GM19238 (cell line): ENCODE results near the gene CLEC4C.
"Not testable (repeated sequence)": the region's sequence is repeated elsewhere in the genome, so short reads cannot be mapped to it uniquely, and the experiment has no call there.

Experiments
- DNase-seq: peaks from one replicate; pipeline ENCODE4 v3.0.0; 2011; ENCODE audit warnings: low spot score; ENCODE audit not compliant: insufficient read length

CLEC4C gene, protein sequence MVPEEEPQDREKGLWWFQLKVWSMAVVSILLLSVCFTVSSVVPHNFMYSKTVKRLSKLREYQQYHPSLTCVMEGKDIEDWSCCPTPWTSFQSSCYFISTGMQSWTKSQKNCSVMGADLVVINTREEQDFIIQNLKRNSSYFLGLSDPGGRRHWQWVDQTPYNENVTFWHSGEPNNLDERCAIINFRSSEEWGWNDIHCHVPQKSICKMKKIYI

DNA sequence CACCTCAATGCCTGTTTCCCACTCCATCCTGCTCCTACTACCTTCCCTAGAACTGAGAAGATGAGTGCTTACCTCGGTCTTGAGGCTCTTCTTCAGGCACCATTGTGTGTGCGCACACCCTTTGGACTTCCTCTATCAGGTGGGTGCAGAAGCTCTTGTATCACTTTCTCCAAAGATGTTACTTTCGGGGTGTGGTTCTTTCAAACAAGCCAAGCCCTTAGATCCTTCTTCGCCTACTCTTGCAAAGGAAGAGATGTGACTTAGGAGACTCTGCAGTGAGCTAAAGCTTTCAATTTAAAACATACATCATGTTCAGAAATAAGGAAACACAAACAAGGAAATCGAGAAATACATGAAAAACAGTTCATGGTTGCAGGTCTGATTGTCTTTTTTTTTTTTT is at the start of gene CLEC4C:
CLEC4C (minus strand) TSS at position 130 of the 400 bp plus-strand sequence; CDS start at position 103, 27 bp downstream.
- DNase-seq: peak; percentile 7

DNA sequence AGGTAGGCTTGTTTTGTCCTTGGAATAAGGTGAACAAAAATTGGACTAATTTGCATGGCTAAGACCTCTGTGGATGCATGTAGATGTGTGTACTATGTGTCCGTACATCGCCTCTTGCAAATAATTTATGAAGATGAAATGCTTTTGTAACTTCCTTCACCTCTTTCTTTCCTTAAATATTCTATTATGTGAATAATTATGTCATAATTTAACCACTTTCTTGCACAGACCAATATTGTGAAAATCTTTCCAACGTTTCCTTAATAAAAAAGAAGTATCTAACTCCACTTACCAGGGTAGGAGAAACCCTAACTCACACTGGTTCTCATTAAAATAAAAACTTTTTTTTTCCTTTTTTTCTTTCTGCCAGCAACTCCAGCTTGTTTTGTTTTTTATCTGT is 46.0 kb upstream of the CLEC4C start:
- DNase-seq: no peak

DNA sequence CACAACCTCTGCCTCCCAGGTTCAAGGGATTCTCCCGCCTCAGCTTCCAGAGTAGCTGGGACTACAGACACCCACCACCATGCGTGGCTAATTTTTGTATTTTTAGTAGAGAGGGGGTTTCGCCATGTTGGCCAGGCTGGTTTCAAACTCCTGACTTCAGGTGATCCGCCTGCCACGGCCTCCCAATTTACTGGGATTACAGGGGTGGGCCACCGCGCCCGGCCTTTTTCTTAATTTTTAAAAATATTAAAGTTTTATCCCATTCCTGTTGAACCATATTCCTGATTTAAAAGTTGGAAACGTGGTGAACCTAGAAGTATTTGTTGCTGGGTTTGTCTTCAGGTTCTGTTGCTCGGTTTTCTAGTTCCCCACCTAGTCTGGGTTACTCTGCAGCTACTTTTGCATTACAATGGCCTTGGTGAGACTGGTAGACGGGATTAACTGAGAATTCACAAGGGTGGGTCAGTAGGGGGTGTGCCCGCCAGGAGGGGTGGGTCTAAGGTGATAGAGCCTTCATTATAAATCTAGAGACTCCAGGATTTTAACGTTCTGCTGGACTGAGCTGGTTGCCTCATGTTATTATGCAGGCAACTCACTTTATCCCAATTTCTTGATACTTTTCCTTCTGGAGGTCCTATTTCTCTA is 41.8 kb upstream of the CLEC4C start, which contains the start of gene NANOG:
NANOG (plus strand) TSS at position 519 of the 645 bp plus-strand sequence. CDS start 213 bp downstream, outside the sequence.
- DNase-seq: not testable (repeated sequence)

DNA sequence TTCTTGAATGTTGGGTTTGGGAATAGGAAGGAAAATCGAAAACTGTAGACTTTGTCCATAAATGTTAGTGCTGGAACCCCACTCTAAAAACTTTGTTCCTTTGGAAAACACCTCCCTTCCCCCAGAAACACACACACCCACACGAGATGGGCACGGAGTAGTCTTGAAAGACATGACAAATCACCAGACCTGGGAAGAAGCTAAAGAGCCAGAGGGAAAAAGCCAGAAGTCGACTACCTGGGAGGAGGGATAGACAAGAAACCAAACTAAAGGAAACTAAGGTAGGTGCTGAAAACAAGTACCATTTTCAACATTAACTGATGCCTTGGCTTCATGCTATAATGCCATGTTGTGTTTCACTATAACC is 41.1 kb upstream of the CLEC4C start:
- DNase-seq: no peak

DNA sequence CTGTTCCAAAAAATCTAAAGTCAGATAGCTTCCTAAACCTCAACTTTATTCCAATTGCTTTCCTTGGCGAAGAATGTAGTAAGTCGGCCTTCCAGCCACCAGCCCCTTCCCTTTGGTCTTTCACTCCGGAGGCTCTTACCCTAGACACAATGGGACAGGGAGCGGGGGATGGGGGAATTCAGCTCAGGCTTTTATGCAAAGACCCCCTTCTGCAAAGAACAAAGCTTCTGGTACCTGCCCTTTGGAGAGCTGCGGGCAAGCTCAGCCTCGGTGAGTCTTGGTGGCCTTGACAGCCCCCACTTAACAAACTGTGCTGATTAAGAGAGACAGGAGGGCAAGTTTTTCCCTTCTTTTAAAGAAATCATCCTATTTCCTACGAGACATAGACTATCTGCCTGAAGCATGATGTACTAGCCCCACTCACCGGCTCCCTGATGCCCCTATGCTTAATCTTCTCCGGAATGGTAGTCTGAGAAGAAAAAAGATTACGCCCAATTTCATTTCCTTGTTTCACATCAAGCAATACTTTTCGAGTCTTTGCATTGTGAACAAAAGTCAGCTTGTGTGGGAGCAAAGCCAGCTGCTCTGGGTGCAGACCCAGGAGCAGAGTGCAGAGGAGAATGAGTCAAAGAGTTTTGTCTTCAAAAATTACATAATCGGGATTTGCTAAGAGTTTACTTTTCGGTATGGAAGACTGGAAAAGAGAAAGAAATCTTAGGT is 40.6 kb upstream of the CLEC4C start:
- no peak for DNase-seq

DNA sequence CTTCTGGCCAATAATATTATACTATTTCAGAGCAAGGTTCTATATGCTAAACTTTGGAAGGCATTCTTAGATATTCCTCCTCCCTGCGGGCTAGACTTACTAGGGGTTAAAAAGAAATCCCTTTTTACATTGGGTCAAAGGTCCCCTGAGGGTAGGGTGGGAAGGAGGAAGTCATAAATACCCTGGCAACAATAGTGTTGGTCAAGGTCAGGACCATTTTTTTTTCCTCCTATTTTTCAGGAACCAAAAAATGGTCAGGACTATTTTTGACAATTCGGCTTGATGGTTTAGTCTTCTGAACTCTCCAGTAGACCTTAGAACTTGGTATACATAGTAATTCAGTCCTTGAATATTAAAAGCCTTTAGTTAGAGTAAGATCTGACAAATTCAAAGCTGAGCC is 37.5 kb upstream of the CLEC4C start:
- DNase-seq: no peak

DNA sequence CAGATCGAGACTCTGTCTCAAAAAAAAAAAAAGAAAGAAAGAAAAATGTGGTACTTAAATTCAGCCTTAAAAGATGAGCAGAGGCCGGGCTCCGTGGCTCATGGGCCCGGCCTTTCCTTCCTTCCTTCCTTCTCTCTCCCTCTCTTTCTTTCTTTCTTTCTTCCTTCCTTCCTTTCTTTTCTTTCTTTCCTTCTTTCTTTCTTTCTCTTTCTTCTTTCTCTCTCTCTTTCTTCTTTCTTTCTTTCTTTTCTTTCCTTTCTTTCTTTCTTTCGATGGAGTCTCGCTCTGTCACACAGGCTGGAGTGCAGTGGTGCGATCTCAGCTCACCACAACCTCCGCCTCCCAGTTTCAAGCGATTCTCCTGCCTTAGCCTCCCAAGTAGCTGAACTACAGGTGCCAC is 36.3 kb upstream of the CLEC4C start:
- not testable (repeated sequence) for DNase-seq

DNA sequence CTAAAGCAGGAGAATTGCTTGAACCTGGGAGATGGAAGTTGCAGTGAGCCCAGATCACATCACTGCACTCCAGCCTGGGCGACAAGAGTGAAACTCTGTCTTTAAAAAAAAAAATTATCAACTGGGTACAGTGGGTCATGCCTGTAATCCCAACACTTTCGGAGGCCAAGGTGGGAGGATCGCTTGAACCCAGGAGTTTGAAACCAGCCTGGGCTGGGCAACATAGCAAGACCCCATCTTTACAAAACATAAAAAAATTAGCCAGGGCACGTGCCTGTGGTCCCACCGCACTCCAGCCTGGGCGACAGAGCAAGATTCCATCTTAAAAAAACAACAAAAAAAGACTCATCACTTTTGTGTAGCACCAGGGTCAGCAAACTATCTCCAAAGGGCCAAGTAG is 34.9 kb upstream of the CLEC4C start:
- no peak for DNase-seq

DNA sequence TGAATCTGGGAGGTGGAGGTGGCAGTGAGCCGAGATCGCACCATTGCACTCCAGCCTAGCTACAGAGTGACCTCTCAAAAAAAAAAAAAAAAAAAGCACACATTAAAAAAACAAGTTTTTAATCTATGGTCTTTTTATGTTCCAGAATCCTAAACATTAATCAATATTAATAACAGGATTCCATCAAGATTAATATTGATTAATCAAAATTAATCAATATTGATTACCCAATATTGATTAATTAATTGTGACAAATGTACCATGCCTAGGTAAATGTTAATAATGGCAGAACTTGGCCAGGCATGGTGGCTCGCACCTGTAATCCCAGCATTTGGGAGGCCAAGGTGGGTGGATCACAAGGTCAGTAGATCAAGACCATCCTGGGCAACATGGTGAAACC is 34.1 kb upstream of the CLEC4C start:
- no peak for DNase-seq

DNA sequence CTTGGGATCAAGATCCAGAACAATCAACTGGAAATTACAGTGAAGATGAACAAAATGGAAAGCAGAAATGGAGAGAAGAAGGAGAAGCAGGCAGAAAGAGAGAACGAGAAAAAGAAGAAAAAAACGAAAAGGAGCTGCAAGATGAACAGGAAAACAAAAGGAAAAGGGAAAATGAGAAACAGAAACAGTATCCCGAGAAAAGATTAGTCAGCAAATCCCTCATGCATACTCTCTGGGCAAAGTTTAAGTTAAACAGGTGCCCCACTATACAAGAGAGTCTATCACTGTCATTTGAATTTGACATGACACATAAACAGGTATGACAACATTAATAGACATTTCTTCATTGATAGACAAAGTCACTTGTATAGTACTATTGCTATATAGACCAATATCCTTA is 22.8 kb upstream of the CLEC4C start:
- DNase-seq: no peak

DNA sequence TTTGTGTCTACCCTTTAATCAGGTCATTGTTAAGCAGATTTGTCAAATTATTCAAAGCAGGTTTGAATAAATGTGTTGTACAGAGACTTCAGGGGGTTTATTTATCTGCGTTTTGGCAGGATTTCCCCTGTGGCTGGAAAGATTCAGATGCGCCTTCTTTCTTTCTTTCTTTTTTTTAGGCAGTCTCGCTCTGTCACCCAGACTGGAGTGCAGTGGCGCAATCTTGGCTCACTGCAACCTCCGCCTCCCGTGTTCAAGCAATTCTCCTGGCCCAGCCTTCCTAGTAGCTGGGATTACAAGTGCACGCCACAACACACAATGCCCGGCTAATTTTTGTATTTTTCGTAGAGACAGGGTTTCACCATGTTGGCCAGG is 11.6 kb upstream of the CLEC4C start:
- no peak for DNase-seq

DNA sequence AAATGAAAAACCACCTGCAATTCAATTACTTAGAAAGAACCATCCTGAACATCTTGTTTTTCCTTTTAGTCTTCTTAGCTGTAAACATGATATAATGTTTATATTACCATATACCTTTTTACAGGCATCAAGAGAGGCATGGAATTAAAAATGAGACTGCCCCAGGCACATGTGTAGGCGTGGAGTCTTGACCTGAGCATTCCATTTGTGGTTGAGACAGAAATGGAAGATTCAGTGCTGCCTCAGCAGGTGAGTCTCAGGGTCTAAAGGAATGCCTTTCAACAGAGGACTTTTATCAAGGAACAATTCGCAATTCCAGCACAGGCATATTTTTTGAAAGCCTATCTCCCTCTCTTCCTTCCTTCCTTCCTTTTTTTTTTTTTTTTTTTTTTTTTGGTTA is 9.8 kb upstream of the CLEC4C start:
- DNase-seq: no peak

DNA sequence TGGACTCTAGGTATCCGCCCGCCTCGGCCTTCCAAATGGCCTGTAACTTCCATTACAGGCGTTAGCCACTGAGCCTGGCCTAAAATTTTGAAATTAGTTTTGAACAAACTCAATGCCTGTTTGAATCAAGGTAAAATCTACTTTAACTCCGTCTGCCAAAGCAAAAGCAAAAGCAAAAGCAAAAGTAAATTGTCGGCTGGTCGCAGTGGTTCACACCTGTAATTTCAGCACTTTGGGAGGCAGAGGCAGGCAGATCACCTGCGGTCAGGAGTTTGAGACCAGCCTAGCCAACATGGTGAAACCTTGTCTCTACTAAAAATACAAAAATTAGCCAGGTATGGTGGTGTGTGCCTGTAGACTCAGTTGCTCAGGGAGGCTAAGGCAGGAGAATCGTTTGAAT is 8.5 kb upstream of the CLEC4C start:
- not testable (repeated sequence) for DNase-seq

DNA sequence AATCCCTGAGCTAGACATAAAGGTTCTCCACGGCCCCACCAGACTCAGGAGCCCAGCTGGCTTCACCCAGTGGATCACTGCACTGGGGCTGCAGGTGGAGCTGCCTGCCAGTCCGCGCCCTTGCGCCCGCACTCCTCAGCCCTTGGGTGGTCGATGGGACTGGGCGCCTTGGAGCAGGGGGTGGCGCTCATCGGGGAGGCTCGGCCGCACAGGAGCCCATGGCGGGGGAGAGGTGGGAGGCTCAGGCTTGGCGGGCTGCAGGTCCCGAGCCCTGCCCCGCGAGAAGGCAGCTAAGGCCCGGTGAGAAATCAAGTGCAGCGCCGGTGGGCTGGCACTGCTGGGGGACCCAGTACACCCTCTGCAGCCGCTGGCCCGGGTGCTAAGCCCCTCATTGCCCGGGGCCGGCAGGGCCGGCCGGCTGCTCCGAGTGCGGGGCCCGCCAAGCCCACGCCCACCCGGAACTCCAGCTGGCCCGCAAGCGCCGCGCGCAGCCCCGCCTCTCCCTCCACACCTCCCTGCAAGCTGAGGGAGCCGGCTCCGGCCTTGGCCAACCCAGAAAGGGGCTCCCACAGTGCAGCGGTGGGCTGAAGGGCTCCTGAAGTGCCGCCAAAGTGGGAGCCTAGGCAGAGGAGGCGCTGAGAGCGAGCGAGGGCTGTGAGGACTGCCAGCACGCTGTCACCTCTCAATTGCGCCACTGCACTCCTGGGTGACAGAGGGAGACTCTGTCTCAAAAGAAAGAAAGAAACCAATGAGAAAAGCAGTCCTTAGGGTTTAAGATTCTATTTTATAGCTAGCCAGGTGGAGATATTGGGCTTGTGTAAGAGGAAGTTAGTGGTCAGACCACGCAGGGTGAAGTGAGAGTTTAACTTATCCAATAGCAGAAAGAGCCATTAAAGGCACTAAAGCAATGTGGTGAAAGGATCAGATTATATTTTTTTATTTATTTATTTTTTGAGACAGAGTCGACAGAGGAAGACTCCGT is 5.1 kb upstream of the CLEC4C start:
- DNase-seq: not testable (repeated sequence)

DNA sequence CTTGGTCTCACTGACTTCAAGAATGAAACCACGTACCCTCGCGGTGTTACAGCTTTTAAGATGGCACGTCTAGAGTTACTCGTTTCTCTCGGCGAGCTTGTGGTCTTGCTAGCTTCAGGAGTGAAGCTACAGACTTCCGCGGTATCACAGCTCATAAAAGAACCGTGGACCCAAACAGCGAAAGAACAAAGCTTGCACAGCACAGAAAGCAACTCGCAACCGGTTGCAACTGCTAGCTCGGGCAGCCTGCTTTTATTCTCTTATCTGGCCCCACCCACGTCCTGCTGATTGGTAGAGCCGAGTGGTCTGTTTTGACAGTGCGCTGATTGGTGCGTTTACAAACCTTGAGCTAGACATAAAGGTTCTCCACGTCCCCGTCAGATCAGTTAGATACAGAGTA is 4.2 kb upstream of the CLEC4C start:
- no peak for DNase-seq

DNA sequence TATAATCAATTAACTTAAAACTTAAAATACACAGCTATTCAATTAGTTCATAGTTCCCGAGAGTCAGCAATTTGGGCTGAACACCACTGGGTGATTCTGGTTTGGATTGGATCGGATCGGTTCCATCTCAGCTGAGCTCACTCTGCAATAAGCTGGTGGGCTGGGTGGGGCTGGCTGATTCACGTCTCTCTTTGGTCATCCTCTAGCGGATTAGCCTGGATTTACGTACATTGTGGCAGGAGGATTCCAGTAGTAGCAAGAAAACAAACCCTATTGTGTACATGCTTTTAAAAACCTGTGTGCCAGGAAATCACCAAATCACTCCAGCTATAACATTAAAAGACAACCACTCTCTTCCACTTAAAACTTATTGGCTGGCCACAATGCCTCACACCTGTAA is 3.2 kb upstream of the CLEC4C start:
- no peak for DNase-seq

DNA sequence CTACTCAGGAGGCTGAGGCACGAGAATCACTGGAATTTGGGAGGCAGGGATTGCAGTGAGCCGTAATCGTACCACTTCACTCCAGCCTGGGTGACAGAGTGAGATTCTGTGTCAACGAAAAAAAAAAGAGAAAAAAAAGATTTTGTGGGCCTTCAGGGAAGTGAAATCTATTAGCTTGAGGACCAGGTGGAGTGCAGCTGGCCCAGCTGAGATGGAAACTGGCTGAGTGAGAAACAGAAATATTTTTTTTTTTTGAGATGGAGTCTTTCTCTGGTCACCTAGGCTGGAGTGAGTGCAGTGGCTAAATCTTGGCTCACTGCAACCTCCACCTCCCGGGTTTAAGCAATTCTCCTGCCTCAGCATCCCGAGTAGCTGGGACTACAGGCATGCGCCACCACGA is 2.3 kb upstream of the CLEC4C start:
- DNase-seq: peak; percentile 10

DNA sequence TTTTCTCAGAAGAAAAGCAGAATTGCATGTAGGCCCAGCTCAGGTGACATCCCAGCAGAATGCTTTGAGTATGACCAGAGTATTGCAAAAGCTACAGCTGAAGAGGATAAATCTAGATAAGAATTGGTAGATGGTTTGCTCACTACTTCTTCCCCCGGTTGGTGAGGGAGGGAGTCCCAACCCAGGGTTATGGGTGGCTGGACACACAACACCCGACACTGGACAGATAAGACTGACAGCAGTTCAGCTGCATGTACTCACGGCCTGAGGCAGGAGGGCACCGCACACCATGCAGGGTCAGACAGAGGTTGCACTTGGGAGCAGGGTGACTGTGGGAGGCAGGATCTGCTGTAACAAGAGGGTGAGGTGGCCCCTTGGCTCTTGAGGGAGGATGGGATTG is 1.7 kb upstream of the CLEC4C start:
- no peak for DNase-seq

DNA sequence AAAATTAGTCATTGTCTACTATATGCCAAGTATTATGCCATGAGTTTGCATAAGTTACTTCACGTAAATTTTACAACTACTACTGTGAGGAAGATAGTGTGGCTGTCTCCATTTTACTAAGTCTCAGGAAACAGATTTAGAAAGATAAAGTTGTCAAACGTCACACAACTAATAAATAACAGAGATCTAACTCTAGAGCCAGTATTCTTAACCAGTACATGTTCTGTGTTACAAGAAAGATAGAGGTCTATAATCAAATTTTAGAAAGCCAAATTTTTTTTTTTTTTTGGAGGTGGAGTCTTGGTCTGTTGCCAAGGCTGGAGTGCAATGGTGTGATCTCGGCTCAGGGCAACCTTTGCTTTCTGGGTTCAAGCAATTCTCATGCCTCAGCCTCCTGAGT is 14.2 kb downstream of the CLEC4C start:
- no peak for DNase-seq

DNA sequence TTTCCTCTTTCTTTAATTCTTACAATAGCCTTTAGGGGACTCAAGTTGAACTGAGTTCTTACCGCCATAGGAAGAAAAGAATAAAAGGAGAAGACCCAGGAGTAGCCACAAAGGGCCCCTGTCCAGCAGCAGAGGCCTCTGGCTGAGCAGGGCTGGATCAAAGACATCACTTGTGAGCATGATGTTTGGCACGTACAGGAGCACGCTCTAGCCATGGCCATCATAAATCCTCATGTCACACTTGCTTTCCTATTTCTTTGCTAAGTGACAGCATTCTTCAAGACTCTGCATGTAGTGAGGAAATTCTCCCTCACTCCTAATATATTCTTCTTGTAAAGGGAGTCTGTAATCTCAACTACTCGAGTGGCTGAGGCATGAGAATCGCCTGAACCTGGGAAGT is 15.7 kb downstream of the CLEC4C start:
- DNase-seq: no peak

DNA sequence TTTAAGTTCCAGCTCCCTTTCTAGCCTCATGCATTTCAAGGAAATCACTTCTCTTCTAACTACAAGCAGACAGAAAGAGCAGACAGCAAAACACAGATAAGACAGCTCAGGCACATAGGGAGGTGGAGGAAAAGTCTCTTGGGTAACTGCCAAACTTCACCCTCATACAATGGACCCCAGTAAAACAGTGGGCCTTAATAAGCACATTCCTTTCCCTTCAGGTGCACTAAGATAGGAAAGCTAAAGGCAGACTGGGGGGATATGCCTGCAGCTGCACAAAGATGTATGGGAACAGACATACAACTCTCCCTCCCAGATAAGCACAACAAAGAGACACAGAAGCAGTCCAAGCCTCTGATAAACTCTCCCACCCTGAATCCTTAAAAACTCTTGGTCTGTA is 16.2 kb downstream of the CLEC4C start:
- not testable (repeated sequence) for DNase-seq

DNA sequence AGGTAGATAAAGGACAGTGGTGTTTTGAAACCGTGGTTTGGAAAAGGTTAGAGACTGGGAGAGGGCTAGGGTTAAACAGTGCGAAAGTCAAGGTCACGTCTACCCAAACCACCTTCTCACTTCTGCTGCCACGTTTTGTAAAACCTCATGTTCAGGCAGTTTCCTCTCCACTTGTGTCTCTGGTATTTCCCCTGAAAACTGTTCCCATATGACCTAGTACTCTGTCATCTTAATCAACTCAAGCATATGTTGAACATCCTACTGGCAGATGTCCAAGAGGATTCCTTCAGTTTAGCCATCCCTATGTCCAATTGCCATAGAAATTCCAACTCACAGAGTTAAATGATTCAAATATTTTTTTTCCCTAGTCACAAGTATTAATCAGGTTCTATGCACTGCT is 17.4 kb downstream of the CLEC4C start:
- DNase-seq: no peak
